WI38 (cell line): ENCODE results near the gene SLPI.

Experiments used
- H3K4me3 ChIP-seq: 2 replicates; pipeline ENCODE4 v1.5.1; 2011; ENCODE audit warnings: low read depth, mild to moderate bottlenecking, control low read depth, low read length
- CTCF ChIP-seq: IDR thresholded peaks from 2 replicates; pipeline ENCODE4 v1.5.1; 2012; ENCODE audit warnings: low read depth, mild to moderate bottlenecking, control low read depth, low read length

The SLPI gene

GRCh38 chr20:45218636-45219035 lies 35.7 kb downstream of the SLPI start:
- no peak overlapping the region for H3K4me3 ChIP-seq
- TF ChIP-seq CTCF: no peak

- no peak overlapping the region for H3K4me3 ChIP-seq
- no peak for TF ChIP-seq CTCF
Measured at GRCh38 chr20:45218124-45218523, 36.2 kb downstream of the SLPI start.

GRCh38 chr20:45212836-45213235 lies 41.5 kb downstream of the SLPI start:
- no peak overlapping the region for H3K4me3 ChIP-seq
- no peak for TF ChIP-seq CTCF

- no peak for TF ChIP-seq CTCF
- H3K4me3 ChIP-seq: no peak overlapping the region
Measured at GRCh38 chr20:45211569-45212474, 42.5 kb downstream of the SLPI start.

GRCh38 chr20:45209924-45210323 lies 44.4 kb downstream of the SLPI start:
- H3K4me3 ChIP-seq: no peak overlapping the region
- TF ChIP-seq CTCF: no peak

DNA sequence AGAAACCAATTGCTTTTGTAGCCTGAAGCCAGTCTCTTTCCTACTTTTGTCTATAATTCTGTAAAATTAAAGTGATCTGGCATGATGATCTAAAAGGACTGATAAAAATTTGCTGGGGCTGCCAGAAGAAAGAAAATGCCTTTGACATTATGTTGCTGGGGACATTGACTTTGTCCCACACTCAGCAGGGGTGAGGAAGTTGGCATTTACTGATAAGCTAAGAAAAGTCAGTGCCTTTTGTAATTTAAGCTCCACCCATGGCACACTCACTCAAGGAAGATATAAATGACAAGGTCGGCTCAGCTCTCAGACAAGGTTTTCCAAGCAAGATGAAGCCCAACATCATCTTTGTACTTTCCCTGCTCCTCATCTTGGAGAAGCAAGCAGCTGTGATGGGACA lies 47.6 kb downstream of the SLPI start, which contains the start of gene SEMG1:
Gene SEMG1, plus strand, starts transcription at position 309 of the 400 bp plus-strand sequence. Its CDS starts 21 bp downstream, at position 330.
- TF ChIP-seq CTCF: no peak
- H3K4me3 ChIP-seq: no peak within 1 kb of the TSS
